GM12892 (cell line): ENCODE measurements around the gene ARMH4.

Source experiments
- POLR2A ChIP-seq: IDR thresholded peaks from 2 replicates; pipeline ENCODE4 v1.6.1; 2011; ENCODE audit warnings: low read depth, low read length, control low read depth
- POLR2AphosphoS5 ChIP-seq: IDR thresholded peaks from 2 replicates; pipeline ENCODE4 v1.6.1; 2011; ENCODE audit warnings: low read depth, low read length, control low read depth

DNA sequence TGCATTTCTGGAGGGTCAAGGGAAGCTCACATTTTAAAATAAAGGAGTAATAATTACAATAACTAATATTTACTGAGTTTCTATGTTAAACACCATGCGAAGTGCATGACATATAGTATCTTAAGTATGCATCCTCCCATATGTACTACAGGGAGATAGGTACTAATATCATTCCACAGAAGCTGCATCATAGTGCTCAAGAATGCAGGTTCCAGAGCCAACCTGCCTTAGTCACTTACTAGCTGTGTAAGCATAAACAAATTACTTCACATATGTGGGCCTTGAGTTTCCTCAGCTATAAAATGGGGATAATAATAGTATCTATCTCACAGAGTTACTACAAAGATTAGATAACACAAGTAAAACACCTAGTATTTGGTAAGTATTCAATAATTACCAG lies 18.3 kb downstream of the ARMH4 start:
- TF ChIP-seq POLR2A (no peak), POLR2AphosphoS5 (no peak)
